K562 (cell line): ENCODE data around the gene ORAI2. TPM values are rescaled to one million over a fixed set of nuclear protein-coding genes. Genes with fewer than 3 reads are reported as not detected.
"Not testable (repeated sequence)": the region's sequence is repeated elsewhere in the genome, so short reads cannot be mapped to it uniquely, and the experiment has no call there.

Experiments used
- ATAC-seq: fragments of 200-7000 bp; cut with Tn5 transposase; 3 replicates; pipeline ENCODE4 v1.9.1; 2020; ENCODE audit warnings: moderate library complexity
- BruUV-seq: library from RNA; stranded (reverse); fragments of 400-500 nt; replicated peaks from 2 replicates; lab custom pipeline; 2021; lab: Mats Ljungman, UMichigan
- CTCF ChIA-PET: fragments of 300-600 bp; formaldehyde crosslinking; extraction: SDS; loops from one replicate; lab custom pipeline; 2021; ENCODE audit warnings: low intra/inter-chr PET ratio; lab: Yijun Ruan, JAX
- POLR2A ChIA-PET: fragments of 300-600, 350-650 bp; sonication (Branson Sonifier 250); formaldehyde crosslinking; extraction: SDS; loops from one replicate; lab custom pipeline; 2021; ENCODE audit warnings: antibody characterized with exemption, inconsistent platforms; lab: Yijun Ruan, JAX
- DNase-seq, 4 experiments: peaks; one replicate each; pipeline versions ENCODE4 v3.0.0 to v3.0.0-alpha.2; 2011 to 2018; ENCODE audit warnings: low spot score in 3 of 4, mixed read lengths in 3 of 4; ENCODE audit errors: extremely low read depth in 1 of 4
- FAIRE-seq: peaks from 2 replicates; lab custom pipeline; 2011; peaks lifted over from hg19 to GRCh38; lab: Jason Lieb, UNC
- H2AFZ ChIP-seq: 2 replicates; pipeline ENCODE4 v1.6.0; 2011; ENCODE audit warnings: low read depth, low read length, control low read depth, inconsistent platforms
- H3K27ac ChIP-seq: fragments of 200-600 bp; 3 replicates; pipeline ENCODE4 v1.8.0; 2011; ENCODE audit warnings: low read depth, mild to moderate bottlenecking, control low read depth, inconsistent platforms, low read length, moderate library complexity, mixed read lengths; ENCODE audit errors: extremely low read depth
- H3K27me3 ChIP-seq, 2 experiments: fragments of 300-600 bp in 1 of 2; 2 replicates in 1 of 2; 3 replicates in 1 of 2; pipeline versions ENCODE4 v1.6.0 to v1.8.0; 2011; ENCODE audit warnings: inconsistent platforms in 2 of 2, low read length in 2 of 2, mild to moderate bottlenecking in 1 of 2, mixed read lengths in 1 of 2, moderate library complexity in 1 of 2; ENCODE audit not compliant: control insufficient read depth in 2 of 2, insufficient read depth in 2 of 2
- H3K36me3 ChIP-seq: fragments of 300-600 bp; 3 replicates; pipeline ENCODE4 v1.8.0; 2011; ENCODE audit warnings: mild to moderate bottlenecking, low read length, inconsistent platforms; ENCODE audit not compliant: control insufficient read depth, insufficient read depth
- H3K4me1 ChIP-seq, 2 experiments: fragments of 200-600 bp in 1 of 2; replicated peaks in 1 of 2; 2 replicates in 1 of 2; 3 replicates in 1 of 2; pipeline versions ENCODE4 v1.5.1 to v1.8.0; 2011; ENCODE audit warnings: inconsistent platforms in 2 of 2, low read length in 2 of 2, mild to moderate bottlenecking in 1 of 2, mixed read lengths in 1 of 2, moderate library complexity in 1 of 2; ENCODE audit not compliant: control insufficient read depth in 2 of 2, insufficient read depth in 2 of 2
- H3K4me2 ChIP-seq: 2 replicates; pipeline ENCODE4 v1.6.1; 2011; ENCODE audit warnings: low read length, control low read depth, inconsistent platforms, mixed read lengths; ENCODE audit not compliant: insufficient read depth
- H3K4me3 ChIP-seq: fragments of 200-600 bp; sonication (generic), shearing (Covaris generic); 2 replicates; pipeline ENCODE4 v1.5.1; 2016; ENCODE audit warnings: control low read depth, inconsistent platforms
- H3K79me2 ChIP-seq: fragments of 200-600 bp; 3 replicates; pipeline ENCODE4 v1.8.0; 2011; ENCODE audit warnings: low read length, inconsistent platforms; ENCODE audit not compliant: control insufficient read depth, insufficient read depth
- H3K9ac ChIP-seq, 2 experiments: 2 replicates each; pipeline versions ENCODE4 v1.6.0 to v1.6.1; 2011; ENCODE audit warnings: low read depth in 2 of 2, low read length in 2 of 2, control low read depth in 1 of 2, inconsistent platforms in 1 of 2, mild to moderate bottlenecking in 1 of 2, mixed read lengths in 1 of 2; ENCODE audit not compliant: insufficient read depth in 1 of 2
- H3K9me1 ChIP-seq: one replicate; pipeline ENCODE4 v1.6.0; 2011; ENCODE audit warnings: inconsistent platforms, mild to moderate bottlenecking, low read length, moderate library complexity; ENCODE audit not compliant: control insufficient read depth, insufficient read depth
- H3K9me3 ChIP-seq: replicated peaks from 2 replicates; pipeline ENCODE4 v1.5.1; 2011; ENCODE audit warnings: low read depth, low read length, inconsistent platforms; ENCODE audit not compliant: control insufficient read depth, insufficient read depth
- H4K20me1 ChIP-seq: replicated peaks from 2 replicates; pipeline ENCODE4 v1.6.1; 2011; ENCODE audit warnings: low read length, inconsistent platforms, mixed read lengths; ENCODE audit not compliant: control insufficient read depth, insufficient read depth
- WGBS: fragments of 100-300 bp; shearing (Covaris generic); methylation state at CpG from one replicate; pipeline ENCODE4 v1.1.6; 2016; ENCODE audit warnings: low coverage, mixed read lengths; ENCODE audit not compliant: insufficient coverage; ENCODE audit errors: missing lambda C conversion rate; 5-methylcytosine and 5-hydroxymethylcytosine counted together
- in situ Hi-C: fragments of 300-500 bp; cut with MboI; formaldehyde crosslinking; loops from 4 replicates; pipeline ENCODE4 v1.15.0; 2018; ENCODE audit warnings: inconsistent platforms, mixed read lengths
- intact Hi-C: fragments of 100-400 bp; cut with micrococcal nuclease; formaldehyde crosslinking; loops from 2 replicates; pipeline ENCODE4 v1.14.2; 2022
- polyA plus RNA-seq, 8 experiments: library from polyadenylated mRNA; depleted of rRNA in 4 of 8; stranded (reverse) in 5 of 8; unstranded in 3 of 8; fragments of >200 nt; fragmentation: Nextera tagmentation in 2 of 8; fragmentation: Illumina TruSeq in 1 of 8; extraction: Ambion mirVana in 2 of 8; extraction: Trizol in 1 of 8; gene quantifications; 2 replicates each; pipeline versions ENCODE4 v1.2.1 to v1.2.3, GENCODE V29; 2011 to 2014; ENCODE audit warnings: inconsistent platforms in 1 of 8, missing spikeins in 1 of 8
- total RNA-seq, 7 experiments: library from RNA; depleted of rRNA in 6 of 7; stranded (reverse); fragments of >200 nt in 6 of 7; fragmentation: Illumina TruSeq in 2 of 7; extraction: Trizol in 2 of 7; gene quantifications; 2 replicates each; pipeline versions ENCODE4 v1.2.1 to v1.2.3, GENCODE V29; 2011 to 2021; ENCODE audit warnings: low replicate concordance in 1 of 7

ORAI2 gene
- total and polyA plus RNA-seq, 9 of the 15 experiments (the other 6 are each of a cell fraction or from before 2014, with no cell fraction given): 1.1 to 27.7 (median 9.2) TPM

- H3K4me1 ChIP-seq, H3K9me1 ChIP-seq, ATAC-seq, POLR2A ChIA-PET, H3K9me3 ChIP-seq, H3K27ac ChIP-seq, BruUV-seq, H3K79me2 ChIP-seq, FAIRE-seq, DNase-seq, H3K27me3 ChIP-seq, CTCF ChIA-PET, H3K9ac ChIP-seq, H2AFZ ChIP-seq, H3K4me3 ChIP-seq, H4K20me1 ChIP-seq, intact Hi-C loops, H3K4me2 ChIP-seq, H3K36me3 ChIP-seq: not testable (repeated sequence)
- in situ Hi-C loops: loop anchor here (25.0 kb wide), 1 partner anchor 565 kb away; the partner anchor contains the start of gene FBXL13
- 41% methylated on average over 3 of the region's 10 CpGs for WGBS
Measured at GRCh38 chr7:102496861-102497260, 63.5 kb downstream of the ORAI2 start.

GRCh38 chr7:102497308-102497707 lies 63.9 kb downstream of the ORAI2 start:
- not testable (repeated sequence) for H3K79me2 ChIP-seq, FAIRE-seq, H3K36me3 ChIP-seq

DNA sequence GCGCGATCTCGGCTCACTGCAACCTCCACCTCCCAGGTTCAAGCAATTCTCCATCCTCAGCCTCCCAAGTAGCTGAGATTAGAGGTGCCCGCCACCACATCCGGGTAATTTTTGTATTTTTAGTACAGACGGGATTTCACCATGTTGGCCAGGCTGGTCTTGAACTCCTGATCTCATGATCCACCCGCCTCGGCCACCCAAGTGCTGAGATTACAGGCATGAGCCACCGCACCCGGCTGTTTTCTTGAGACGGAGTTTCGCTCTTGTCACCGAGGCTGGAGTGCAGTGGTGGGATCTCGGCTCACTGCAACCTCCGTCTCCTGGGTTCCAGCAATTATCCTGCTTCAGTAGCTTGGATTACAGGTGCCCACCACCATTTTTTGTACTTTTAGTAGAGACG lies 64.9 kb downstream of the ORAI2 start:
- intact Hi-C loops, FAIRE-seq, H3K27ac ChIP-seq, H4K20me1 ChIP-seq, POLR2A ChIA-PET, H3K27me3 ChIP-seq, H3K36me3 ChIP-seq, H3K9ac ChIP-seq, H3K79me2 ChIP-seq, BruUV-seq, DNase-seq, H3K4me2 ChIP-seq, H3K9me3 ChIP-seq, H3K4me3 ChIP-seq, ATAC-seq, H2AFZ ChIP-seq, CTCF ChIA-PET, H3K4me1 ChIP-seq, H3K9me1 ChIP-seq: not testable (repeated sequence)
- 59% methylated on average over 8 of the region's 16 CpGs for WGBS
- in situ Hi-C loops: loop anchor here (25.0 kb wide), 1 partner anchor 564 kb away; the partner anchor contains the start of gene FBXL13

More at GRCh38 chr7:102497308-102497707, 63.9 kb downstream of the ORAI2 start:
- H3K27me3 ChIP-seq, H3K27ac ChIP-seq, H3K9ac ChIP-seq, H3K4me3 ChIP-seq, DNase-seq, CTCF ChIA-PET, H3K4me1 ChIP-seq, POLR2A ChIA-PET, H3K9me1 ChIP-seq, H3K4me2 ChIP-seq, intact Hi-C loops, H2AFZ ChIP-seq, ATAC-seq, BruUV-seq, H4K20me1 ChIP-seq, H3K9me3 ChIP-seq: not testable (repeated sequence)
- in situ Hi-C loops: loop anchor here (25.0 kb wide), 1 partner anchor 565 kb away; the partner anchor contains the start of gene FBXL13
- WGBS: 63% methylated on average over 1 of the region's 5 CpGs

- H3K9me1 ChIP-seq, BruUV-seq, H3K79me2 ChIP-seq, H3K27me3 ChIP-seq, H3K9me3 ChIP-seq, intact Hi-C loops, H3K9ac ChIP-seq, H2AFZ ChIP-seq, POLR2A ChIA-PET, CTCF ChIA-PET, H3K4me3 ChIP-seq, ATAC-seq, H4K20me1 ChIP-seq, DNase-seq, in situ Hi-C loops, FAIRE-seq, H3K36me3 ChIP-seq, H3K4me1 ChIP-seq, H3K4me2 ChIP-seq, H3K27ac ChIP-seq: not testable (repeated sequence)
- no CpG with 5 or more reads among the region's 12 CpGs for WGBS
Measured at GRCh38 chr7:102503141-102503540, 69.8 kb downstream of the ORAI2 start.
